HG02981 (cell line): ENCODE measurements around the gene ATP5IF1.

ENCODE experiments used
- ATAC-seq: cut with Tn5 transposase; IDR thresholded peaks from one replicate; pipeline ENCODE4 v1.9.1; 2021; ENCODE audit warnings: mild to moderate bottlenecking, moderate library complexity; ENCODE audit not compliant: unreplicated experiment

The ATP5IF1 gene

DNA sequence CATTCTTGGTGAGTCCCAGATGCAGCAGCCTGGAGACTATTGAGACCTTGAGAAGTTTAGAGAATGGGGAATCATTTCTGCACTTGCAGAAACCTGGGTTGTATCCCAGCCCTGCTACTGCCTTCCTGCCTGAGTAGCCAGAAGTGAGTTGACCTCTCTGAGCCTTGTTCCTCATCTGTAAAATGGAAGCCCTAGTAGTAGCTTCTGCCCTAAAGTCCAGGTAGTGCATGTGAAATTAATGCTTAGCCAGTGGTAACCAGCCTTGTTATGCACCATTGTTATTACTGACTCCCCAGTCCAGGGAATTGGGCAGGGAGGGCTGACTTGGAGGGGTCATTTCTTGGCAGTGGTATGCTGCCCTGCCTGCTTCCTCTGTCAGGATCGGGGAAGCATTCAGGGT, 29.0 kb downstream of the ATP5IF1 start:
- no peak for ATAC-seq

DNA sequence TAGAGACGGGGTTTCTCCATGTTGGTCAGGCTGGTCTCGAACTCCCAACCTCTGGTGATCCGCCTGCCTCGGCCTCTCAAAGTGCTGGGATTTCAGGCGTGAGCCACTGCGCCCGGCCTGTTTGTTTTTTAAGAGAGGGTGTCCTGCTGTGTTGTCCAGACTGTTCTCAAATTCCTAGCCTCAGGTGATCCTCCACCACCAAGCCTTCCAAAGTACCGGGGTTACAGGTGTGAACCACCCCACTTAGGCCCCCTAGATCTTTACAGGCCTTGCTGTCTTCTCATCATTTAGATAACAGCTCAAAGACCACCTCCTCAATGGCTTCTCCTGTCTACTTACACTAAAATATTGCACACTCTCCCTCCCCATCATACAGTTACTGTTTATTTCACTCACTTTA, 29.7 kb downstream of the ATP5IF1 start:
- ATAC-seq = no peak

DNA sequence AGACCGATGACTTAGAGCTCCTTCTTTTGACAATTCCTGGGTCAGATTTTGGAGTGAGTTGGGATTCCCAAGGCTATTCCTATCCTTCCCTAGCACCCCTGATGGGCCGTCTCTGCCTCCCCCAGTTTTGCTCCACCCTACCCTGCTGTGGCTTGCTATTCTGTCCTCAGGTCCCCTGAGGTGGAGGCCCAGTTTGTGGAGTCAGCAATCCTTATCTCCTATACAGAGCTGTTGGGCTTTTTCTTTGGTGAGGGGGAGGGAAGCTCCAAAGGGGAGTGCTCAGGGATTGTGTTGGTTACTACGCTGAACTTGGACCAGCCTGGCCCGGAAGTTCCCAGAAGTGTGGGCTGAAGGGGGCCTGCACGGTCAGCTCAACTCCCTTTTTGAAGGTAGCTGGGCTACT, 31.0 kb downstream of the ATP5IF1 start:
- no peak for ATAC-seq

DNA sequence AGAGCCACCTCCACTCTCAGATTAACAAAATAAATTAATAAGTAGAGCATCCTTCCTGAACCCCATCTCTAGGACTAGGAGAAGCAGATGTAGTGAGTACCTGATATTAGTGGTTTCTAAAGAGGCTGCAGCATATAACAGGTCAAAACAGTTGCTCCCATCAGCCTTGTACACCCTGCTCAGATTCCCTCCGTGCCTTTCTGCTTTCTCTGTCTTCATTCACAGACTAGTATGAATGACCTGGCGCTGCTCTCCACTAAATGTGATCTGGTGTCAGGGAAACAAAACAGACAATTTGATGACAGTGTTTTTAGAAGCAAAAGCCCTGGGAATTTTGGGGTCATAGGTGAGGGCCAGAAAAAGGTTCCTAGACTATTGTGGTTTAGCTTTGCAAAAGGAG, 31.7 kb downstream of the ATP5IF1 start:
- ATAC-seq = no peak

DNA sequence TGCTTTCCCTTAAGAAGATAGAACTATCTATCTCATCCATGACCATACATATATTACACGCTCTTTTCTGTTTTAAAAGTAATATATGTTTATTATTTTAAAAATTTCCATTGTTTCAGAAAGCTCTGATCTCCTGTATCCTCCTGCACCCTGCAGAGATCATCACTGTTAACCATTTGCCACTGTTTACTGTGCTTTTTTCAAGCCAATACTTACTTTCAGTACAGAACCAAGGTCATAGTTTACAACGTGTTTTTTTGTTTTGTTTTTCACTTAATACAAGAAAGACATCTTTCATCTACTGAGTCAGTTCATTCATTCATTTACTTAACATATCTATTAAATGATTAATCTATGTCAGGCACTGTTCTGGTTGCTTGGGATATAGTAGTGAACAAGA, 33.6 kb downstream of the ATP5IF1 start:
- no peak for ATAC-seq

DNA sequence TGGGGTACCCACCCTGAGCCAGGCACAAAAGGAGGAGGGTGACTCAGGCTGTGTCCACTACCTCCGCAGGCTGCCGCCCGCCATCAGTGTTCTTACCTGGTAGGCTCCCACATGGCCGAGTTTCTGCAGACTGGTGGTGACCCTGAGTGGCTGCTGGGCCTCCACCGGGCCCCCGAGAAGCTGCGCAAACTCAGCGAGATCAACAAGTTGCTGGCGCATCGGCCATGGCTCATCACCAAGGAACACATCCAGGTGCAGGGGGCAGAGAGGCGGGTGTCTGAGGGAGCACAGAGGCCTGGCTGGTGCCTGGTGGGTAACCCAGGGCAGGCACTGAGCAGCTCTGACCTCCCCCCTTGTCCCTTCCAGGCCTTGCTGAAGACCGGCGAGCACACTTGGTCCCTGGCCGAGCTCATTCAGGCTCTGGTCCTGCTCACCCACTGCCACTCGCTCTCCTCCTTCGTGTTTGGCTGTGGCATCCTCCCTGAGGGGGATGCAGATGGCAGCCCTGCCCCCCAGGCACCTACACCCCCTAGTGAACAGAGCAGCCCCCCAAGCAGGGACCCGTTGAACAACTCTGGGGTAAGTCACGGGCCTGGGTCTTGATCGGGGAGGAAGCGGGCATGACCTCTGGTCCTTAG, 36.4 kb downstream of the ATP5IF1 start:
- no peak for ATAC-seq

DNA sequence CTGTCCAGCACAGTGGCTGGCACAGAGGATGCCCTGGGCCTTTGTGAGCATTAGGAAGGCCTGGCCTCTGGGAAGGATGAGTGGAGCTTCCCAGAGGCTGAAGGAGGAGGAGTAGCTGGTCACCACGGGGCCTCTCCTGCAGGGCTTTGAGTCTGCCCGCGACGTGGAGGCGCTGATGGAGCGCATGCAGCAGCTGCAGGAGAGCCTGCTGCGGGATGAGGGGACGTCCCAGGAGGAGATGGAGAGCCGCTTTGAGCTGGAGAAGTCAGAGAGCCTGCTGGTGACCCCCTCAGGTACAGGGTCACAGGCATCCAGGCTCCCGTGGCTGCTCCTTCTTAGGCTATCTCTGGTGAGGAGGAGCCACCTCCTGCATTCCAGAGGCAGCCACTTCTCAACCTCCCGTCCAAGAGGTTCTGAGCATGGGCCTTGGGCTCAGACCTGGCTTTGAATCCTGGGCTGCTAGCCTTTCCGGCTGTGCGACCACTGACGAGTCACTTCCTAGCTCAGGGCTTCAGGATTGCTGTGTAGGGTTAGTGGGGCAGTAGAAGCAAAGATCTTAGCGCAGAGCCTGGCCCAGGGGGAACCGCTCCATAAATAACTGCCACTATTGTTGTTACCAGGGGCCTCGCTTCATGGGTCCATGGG, 37.4 kb downstream of the ATP5IF1 start:
- ATAC-seq = no peak

DNA sequence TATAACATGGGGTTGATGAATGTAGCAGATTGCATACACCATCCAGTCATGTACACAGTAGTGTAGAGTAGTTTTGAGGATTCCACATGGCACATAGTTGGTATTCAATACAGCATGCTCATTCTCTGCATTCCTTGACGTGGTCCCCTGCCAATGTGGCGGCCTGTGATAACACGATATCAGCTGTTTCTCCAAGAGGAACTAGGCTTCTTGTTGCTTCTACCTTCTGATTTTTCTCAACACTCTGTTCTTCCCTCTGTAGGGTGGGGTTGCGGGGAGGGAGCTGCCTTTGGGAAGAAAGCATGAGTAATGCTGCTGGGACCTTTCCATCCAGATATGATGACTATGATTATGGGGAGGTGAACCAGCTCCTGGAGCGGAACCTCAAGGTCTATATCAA, 42.8 kb downstream of the ATP5IF1 start:
- no peak for ATAC-seq

DNA sequence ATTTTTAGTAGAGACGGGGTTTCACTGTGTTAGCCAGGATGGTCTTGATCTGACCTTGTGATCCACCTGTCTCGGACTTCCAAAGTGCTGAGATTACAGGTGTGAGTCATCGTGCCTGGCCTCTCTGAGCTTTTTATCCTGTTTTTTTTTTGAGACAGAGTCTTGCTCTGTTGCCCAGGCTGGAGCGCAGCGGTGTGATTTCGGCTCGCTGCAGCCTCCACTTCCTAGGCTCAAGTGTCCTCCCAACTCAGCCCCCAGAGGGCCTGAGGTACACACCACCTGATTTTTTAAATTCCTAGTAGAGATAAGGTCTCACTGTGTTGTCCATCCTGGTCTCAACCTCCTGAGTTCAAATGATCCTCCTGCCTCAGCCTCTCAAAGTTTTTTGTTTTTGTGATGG, 43.8 kb downstream of the ATP5IF1 start:
- ATAC-seq = no peak

DNA sequence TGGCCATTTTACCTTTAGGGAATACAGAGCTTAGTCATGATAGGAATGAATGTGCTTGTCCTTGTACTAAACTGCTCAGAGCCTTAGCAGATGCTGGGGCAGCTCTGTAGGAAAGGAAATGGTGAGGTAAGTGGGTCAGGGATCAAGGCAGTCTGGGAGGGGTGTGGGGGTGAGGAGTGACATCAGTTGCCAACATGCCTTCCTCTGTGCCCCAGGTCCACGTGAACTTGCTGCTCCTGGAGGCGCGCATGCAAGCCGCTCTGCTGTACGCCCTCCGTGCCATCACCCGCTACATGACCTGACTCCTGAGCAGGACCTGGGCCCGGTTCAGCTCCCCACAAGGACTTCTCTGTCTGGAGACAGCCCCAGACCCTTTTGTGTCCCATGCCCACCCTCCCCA, 44.6 kb downstream of the ATP5IF1 start:
- ATAC-seq = no peak

DNA sequence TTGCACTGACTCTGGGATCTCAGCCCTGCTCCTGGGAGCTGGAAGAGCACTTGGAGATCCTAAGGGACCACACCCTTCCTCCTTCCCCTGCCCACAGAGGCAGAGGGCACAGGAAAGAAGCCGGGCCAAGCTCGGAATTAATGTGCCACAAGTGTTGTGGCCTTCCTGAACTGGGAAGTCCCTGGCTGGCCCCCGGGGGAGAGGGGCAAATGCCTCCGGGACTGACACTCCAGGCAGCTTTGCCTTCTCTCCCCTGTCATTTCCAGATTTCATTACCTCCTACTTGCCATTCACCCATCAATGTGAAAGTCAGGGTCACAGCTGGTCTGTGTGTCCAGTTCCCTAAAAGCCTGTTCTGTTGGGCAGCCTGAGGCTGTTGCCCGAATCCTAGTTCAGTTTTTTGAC, 45.1 kb downstream of the ATP5IF1 start:
- ATAC-seq = no peak

DNA sequence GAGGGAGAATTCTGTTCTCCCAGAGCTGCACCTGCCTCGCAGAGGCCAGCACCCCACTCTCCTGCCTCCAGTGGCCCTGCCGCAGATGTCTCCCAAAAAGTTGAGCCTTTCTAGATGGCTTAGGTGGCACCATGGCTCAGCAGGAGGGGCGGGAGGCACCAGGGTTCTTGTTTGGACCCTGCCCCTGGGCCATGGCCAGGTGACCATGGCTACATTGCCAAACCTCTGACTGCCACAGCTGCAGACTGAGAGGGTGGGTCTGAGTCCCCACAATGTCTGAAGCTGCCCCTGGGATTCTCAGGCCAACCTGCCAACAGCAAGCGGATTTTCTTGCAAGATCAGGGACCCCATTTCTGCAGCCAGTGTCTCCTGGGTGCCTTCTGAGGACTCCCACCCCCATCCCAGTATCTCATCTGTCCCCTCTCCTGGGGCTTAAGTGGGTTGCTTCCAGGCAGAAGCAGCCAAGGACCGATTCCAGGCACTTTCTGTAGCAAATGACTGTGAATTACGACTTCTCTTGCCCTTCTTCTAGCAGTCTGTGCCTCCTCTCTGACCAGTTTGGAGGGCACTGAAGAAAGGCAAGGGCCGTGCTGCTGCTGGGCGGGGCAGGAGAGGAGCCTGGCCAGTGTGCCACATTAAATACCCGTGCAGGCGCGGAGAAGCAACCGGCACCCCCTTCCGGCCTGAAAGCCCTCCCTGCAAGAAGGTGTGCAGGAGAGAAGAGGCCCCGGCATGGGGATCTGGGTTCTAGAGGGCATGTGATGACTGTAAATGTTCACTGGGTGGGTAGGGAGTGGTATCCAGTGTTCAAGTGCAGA, 45.9 kb downstream of the ATP5IF1 start:
- no peak for ATAC-seq

DNA sequence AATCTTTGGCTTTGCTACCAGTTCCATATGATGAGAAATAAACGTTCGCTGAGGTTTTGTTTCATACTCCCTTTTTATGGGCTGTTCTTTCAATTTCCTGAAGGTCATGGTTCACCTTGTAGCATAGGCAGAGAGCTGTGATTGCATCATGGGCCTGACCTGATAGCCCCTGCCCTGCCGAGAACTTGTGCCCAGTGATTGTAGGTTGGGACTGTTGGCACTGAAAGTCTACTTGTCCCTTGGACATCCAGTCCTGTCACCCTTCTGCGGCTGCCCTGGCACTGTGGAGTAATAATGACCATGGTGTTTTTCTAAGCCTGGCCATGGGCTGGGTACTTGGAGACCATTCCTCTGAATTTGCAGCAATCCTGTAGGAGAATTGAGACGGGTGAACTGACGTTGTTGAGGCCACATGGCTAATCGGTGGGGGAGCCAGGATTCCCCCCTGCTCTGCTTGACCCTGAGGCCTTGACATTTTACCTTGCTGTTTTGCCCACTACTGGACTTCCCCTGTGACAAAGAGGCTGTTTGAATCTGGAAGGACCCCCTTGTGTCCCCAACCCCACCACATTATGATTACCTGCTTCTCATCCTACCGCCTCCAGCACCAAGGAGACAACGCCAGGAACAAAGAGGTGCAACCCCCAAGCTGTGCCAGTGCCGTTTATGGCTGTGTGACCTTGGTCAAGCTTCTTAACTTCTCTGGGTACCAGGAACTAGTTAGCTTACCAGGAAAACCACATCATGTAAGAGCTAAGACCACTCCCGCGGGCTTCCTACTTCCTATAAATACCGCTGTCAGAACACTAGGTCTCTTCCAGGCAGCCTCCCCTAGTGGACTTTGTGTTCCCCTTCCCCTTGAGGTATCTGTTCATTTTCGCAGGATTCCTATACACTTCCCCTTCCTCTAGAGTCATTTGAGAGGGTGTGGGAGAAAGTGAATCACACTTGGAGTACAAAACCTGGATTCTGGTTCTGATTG, 46.8 kb downstream of the ATP5IF1 start:
- ATAC-seq = no peak

DNA sequence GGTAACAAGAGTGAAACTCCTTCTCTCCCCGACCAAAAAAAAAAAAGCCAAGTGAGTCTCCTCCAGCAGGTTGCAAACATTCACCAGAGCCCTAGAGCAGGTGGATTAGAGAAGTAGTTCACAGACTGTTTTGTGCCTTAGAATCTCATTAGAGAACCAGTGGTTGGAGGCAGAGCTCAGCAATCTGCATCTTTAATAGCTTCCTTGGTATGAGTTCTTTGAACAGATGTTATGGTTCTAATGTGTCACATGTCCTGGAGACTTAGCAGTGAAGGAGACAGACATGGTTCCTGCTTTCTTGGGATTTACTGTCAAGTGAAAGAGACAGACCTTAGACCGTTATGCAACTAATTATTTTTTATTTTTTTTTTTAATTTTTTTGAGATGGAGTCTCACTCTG, 50.2 kb downstream of the ATP5IF1 start:
- no peak for ATAC-seq
